PC-3 (cell line): ENCODE data around the gene ABCC9. TPM values are rescaled to one million over a fixed set of nuclear protein-coding genes. Genes with fewer than 3 reads are reported as not detected.
"Not testable (repeated sequence)": the region's sequence is repeated elsewhere in the genome, so short reads cannot be mapped to it uniquely, and the experiment has no call there.

Experiments
- ATAC-seq: fragments of 200-7000 bp; cut with Tn5 transposase; 2 replicates; pipeline ENCODE4 v1.9.1; 2020; ENCODE audit warnings: mild to moderate bottlenecking, moderate library complexity
- BruUV-seq: library from RNA; stranded (reverse); fragments of 400-500 nt; replicated peaks from 2 replicates; lab custom pipeline; 2021; lab: Mats Ljungman, UMichigan
- CTCF ChIA-PET: fragments of 300-600 bp; sonication (Branson Sonifier 250); formaldehyde crosslinking; loops from one replicate; lab custom pipeline; 2022; ENCODE audit warnings: antibody characterized with exemption; lab: Charles Lee
- POLR2A ChIA-PET: fragments of 300-600 bp; sonication (Branson Sonifier 250); formaldehyde crosslinking; loops from one replicate; lab custom pipeline; 2022; ENCODE audit warnings: antibody characterized with exemption; ENCODE audit not compliant: unreplicated experiment; lab: Charles Lee
- DNase-seq: peaks from one replicate; pipeline ENCODE4 v3.0.0-alpha.2; 2015
- H2AFZ ChIP-seq: fragments of 300-600 bp; sonication (generic); 2 replicates; pipeline ENCODE4 v1.6.0; 2016; ENCODE audit warnings: antibody characterized with exemption, low read length
- H3F3A ChIP-seq: fragments of 300-600 bp; sonication (generic); one replicate; pipeline ENCODE4 v1.6.0; 2017; ENCODE audit warnings: antibody characterized with exemption, low read length, control low read depth, mild to moderate bottlenecking; ENCODE audit not compliant: unreplicated experiment
- H3K27ac ChIP-seq: fragments of 300-600 bp; sonication (generic); 2 replicates; pipeline ENCODE4 v1.5.1; 2016; ENCODE audit warnings: mild to moderate bottlenecking, low read length
- H3K27me3 ChIP-seq: fragments of 300-600 bp; sonication (generic); 2 replicates; pipeline ENCODE4 v1.6.1; 2016; ENCODE audit warnings: low read length, mixed read lengths
- H3K36me3 ChIP-seq: fragments of 300-600 bp; sonication (generic); 2 replicates; pipeline ENCODE4 v1.6.1; 2016; ENCODE audit warnings: low read depth, mixed run types, low read length, mixed read lengths
- H3K4me1 ChIP-seq: fragments of 300-600 bp; sonication (generic); 2 replicates; pipeline ENCODE4 v1.5.1; 2016; ENCODE audit warnings: low read length; ENCODE audit not compliant: insufficient read depth
- H3K4me2 ChIP-seq: fragments of 300-600 bp; sonication (generic); 2 replicates; pipeline ENCODE4 v1.6.0; 2016; ENCODE audit warnings: low read length
- H3K4me3 ChIP-seq: fragments of 300-600 bp; sonication (generic); 2 replicates; pipeline ENCODE4 v1.5.1; 2016; ENCODE audit warnings: mild to moderate bottlenecking, low read length, mixed read lengths
- H3K79me2 ChIP-seq: fragments of 300-600 bp; sonication (generic); 2 replicates; pipeline ENCODE4 v1.6.1; 2017; ENCODE audit warnings: low read length, mixed read lengths
- H3K9ac ChIP-seq: fragments of 300-600 bp; sonication (generic); 2 replicates; pipeline ENCODE4 v1.6.0; 2016; ENCODE audit warnings: mild to moderate bottlenecking, low read length
- H3K9me2 ChIP-seq: fragments of 300-600 bp; sonication (generic); replicated peaks from 2 replicates; pipeline ENCODE4 v1.6.1; 2016; ENCODE audit warnings: mixed run types, low read length, mixed read lengths
- H3K9me3 ChIP-seq: fragments of 300-600 bp; sonication (generic); 2 replicates; pipeline ENCODE4 v1.6.1; 2016; ENCODE audit warnings: low read length, mixed read lengths
- H4K20me1 ChIP-seq: fragments of 300-600 bp; sonication (generic); 2 replicates; pipeline ENCODE4 v1.6.1; 2016; ENCODE audit warnings: low read length, mixed read lengths
- CTCF ChIP-seq: fragments of 300-600 bp; sonication (generic); conservative IDR thresholded peaks from 2 replicates; pipeline ENCODE4 v1.5.1; 2017; ENCODE audit warnings: antibody characterized with exemption, low read depth, mild to moderate bottlenecking, low read length
- EZH2 ChIP-seq: fragments of 300-600 bp; sonication (generic); IDR thresholded peaks from one replicate; pipeline ENCODE4 v1.6.1; 2017; ENCODE audit warnings: antibody characterized with exemption, mild to moderate bottlenecking, low read length; ENCODE audit not compliant: unreplicated experiment
- EZH2phosphoT487 ChIP-seq: fragments of 300-600 bp; sonication (generic); IDR thresholded peaks from 2 replicates; pipeline ENCODE4 v1.6.1; 2018; ENCODE audit warnings: mild to moderate bottlenecking, antibody characterized with exemption, low read length, borderline replicate concordance
- intact Hi-C: fragments of 100-400 bp; cut with micrococcal nuclease; formaldehyde crosslinking; loops from 2 replicates; pipeline ENCODE4 v1.9.0; 2023
- total RNA-seq: library from RNA; depleted of rRNA; stranded (reverse); fragments of >200 nt; gene quantifications from 2 replicates; pipeline ENCODE4 v1.2.3, GENCODE V29; 2014

Gene ABCC9
- total RNA-seq, 1 experiment from 2014 or later = 0.33 TPM

DNA sequence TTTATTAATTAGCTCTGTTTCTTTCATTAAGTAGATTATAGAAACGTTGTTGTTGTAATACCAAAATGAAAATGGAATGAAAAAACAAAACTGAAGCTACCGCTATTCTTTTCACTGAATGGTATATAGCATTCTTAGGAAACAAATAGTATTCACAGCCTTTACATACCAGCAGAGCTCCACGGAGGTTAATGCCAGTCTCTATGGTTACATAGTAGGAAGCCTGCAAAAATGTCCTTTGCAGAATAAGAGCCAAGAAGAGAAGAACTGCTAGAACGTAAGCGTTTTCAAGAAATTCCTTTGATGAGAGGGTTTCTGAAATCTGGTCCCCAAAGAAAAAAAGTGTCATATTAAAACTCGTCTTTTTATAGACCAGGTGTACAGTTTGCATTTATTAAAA lies 30.6 kb downstream of the ABCC9 start:
- no TSS peak for BruUV-seq
- ChIA-PET CTCF (no interaction called here), POLR2A (no interaction called here)
- Histone ChIP-seq H3K9me3 (no peaks in the 10 kb centered on the region), H3F3A (peaks cover 4% of the 10 kb centered on the region), H3K36me3 (no peaks in the 10 kb centered on the region), H2AFZ (no peak overlapping the region), H3K27ac (no peak overlapping the region), H3K79me2 (no peaks in the 10 kb centered on the region), H3K9ac (no peak overlapping the region), H3K4me1 (peaks cover 23% of the 10 kb centered on the region), H3K4me2 (no peak overlapping the region), H4K20me1 (no peaks in the 10 kb centered on the region), H3K4me3 (no peak overlapping the region), H3K27me3 (no peaks in the 10 kb centered on the region), H3K9me2 (no peaks in the 10 kb centered on the region)
- ATAC-seq (no peak), DNase-seq (no peak)
- TF ChIP-seq EZH2 (no peak), EZH2phosphoT487 (no peak), CTCF (no peak)
- intact Hi-C loops = loop anchor here (10.0 kb wide), 1 partner anchor 74 kb away; no protein-coding TSS in a partner anchor

DNA sequence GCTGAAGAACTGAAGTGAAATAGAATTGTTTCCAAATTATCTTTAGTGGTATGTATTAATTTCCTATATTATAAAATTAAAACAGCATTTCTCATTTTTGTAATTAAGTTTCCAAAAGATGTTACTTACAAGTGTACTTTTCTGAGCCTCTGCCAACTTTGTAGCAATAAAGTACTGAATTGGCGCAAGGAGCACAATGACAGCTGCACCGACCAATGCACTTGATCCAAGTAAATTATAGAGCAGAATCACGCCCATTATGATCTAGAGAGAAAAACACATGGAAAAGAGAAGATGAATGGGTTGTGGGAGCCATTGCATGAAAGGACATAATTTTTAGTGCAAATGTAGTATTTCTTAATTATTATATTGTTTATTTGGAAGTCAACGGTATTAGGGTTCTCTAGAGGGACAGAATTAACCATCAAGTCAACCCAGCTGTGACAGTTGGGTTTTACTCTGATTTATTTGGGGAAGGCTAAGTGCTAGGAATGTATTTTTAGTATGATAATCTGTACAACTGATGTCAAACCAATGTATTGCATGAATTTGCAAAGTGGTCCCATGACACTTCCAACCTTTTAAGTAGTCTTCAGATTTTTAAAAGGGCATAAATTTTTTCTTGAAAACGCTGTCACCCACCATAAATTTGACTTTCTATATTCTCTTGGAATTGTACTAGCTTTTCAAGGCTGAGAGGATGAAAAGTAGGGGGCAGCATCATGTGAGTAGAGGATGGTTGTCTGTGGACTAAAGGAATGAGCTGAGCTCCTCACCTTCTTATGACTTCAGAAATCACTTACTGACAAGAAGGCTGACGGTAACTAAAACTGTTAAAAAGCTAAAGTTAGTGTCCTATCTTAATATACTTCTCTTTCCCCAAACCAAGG lies 33.0 kb downstream of the ABCC9 start:
- H3F3A ChIP-seq = peaks cover 4% of the 10 kb centered on the region
- H3K79me2 ChIP-seq = no peaks in the 10 kb centered on the region
- no peak overlapping the region for H3K27ac ChIP-seq
- intact Hi-C loops = no loop called here
- DNase-seq = no peak
- no peaks in the 10 kb centered on the region for H3K9me2 ChIP-seq
- no peak overlapping the region for H2AFZ ChIP-seq
- ChIA-PET CTCF (no interaction called here), POLR2A (no interaction called here)
- no peak for TF ChIP-seq CTCF
- no peak for TF ChIP-seq EZH2phosphoT487
- TF ChIP-seq EZH2 = no peak
- no peaks in the 10 kb centered on the region for H3K27me3 ChIP-seq
- peaks cover 15% of the 10 kb centered on the region for H3K4me1 ChIP-seq
- H3K9ac ChIP-seq = no peak overlapping the region
- no peaks in the 10 kb centered on the region for H3K9me3 ChIP-seq
- no TSS peak for BruUV-seq
- ATAC-seq = no peak
- no peaks in the 10 kb centered on the region for H3K36me3 ChIP-seq
- no peaks in the 10 kb centered on the region for H4K20me1 ChIP-seq
- no peak overlapping the region for H3K4me2 ChIP-seq
- H3K4me3 ChIP-seq = no peak overlapping the region

- no peak for DNase-seq
- Histone ChIP-seq H3F3A (no peaks in the 10 kb centered on the region), H3K9me2 (no peaks in the 10 kb centered on the region), H2AFZ (no peak overlapping the region), H3K4me3 (no peak overlapping the region), H3K4me1 (peaks cover 7% of the 10 kb centered on the region), H3K27ac (no peak overlapping the region), H3K9ac (no peak overlapping the region), H3K9me3 (no peaks in the 10 kb centered on the region), H3K79me2 (no peaks in the 10 kb centered on the region), H3K36me3 (no peaks in the 10 kb centered on the region), H3K27me3 (no peaks in the 10 kb centered on the region), H4K20me1 (no peaks in the 10 kb centered on the region), H3K4me2 (no peak overlapping the region)
- ChIA-PET CTCF (no interaction called here), POLR2A (no interaction called here)
- TF ChIP-seq EZH2 = no peak
- no peak for TF ChIP-seq CTCF
- intact Hi-C loops = no loop called here
- no TSS peak for BruUV-seq
- ATAC-seq = no peak
Observed at GRCh38 chr12:21906919-21907493, 34.2 kb downstream of the ABCC9 start.

DNA sequence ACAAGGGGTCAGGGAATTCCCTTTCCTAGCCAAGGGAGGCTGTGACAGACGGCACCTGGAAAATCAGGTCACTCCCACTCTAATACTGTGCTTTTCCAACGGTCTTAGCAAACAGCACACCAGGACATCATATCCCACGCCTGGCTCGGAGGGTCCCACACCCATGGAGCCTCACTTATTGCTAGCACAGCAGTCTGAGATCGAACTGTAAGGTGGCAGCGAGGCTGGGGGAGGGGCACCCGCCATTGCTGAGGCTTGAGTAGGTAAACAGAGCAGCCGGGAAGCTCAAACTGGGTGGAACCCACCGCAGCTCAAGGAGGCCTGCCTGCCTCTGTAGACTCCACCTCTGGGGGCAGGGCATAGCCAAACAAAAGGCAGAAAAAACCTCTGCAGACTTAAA lies 41.7 kb downstream of the ABCC9 start:
- DNase-seq, H2AFZ ChIP-seq, H3K9me3 ChIP-seq, H3K9ac ChIP-seq, H3K79me2 ChIP-seq, H4K20me1 ChIP-seq, H3K4me1 ChIP-seq, intact Hi-C loops, BruUV-seq, H3K27me3 ChIP-seq, CTCF ChIA-PET, ATAC-seq, POLR2A ChIA-PET, H3K9me2 ChIP-seq, H3K4me2 ChIP-seq, H3F3A ChIP-seq, H3K27ac ChIP-seq, H3K36me3 ChIP-seq, H3K4me3 ChIP-seq: not testable (repeated sequence)
